MM.1S (cell line): ENCODE data around the gene ERC2.
"Not testable (repeated sequence)": the region's sequence is repeated elsewhere in the genome, so short reads cannot be mapped to it uniquely, and the experiment has no call there.

Experiments
- DNase-seq: peaks from one replicate; pipeline ENCODE4 v3.0.0-alpha.2; 2015
- H2AFZ ChIP-seq: fragments of 300-600 bp; sonication (generic); 2 replicates; pipeline ENCODE4 v1.6.0; 2016; ENCODE audit warnings: antibody characterized with exemption, low read length
- H3F3A ChIP-seq: fragments of 300-600 bp; sonication (generic); 2 replicates; pipeline ENCODE4 v1.6.1; 2016; ENCODE audit warnings: mild to moderate bottlenecking, antibody characterized with exemption, low read length, moderate library complexity, mixed read lengths; ENCODE audit not compliant: insufficient read depth
- H3K27ac ChIP-seq: fragments of 300-600 bp; sonication (generic); 2 replicates; pipeline ENCODE4 v1.5.1; 2016; ENCODE audit warnings: mild to moderate bottlenecking, low read length
- H3K27me3 ChIP-seq: fragments of 300-600 bp; sonication (generic); replicated peaks from 2 replicates; pipeline ENCODE4 v1.6.0; 2016; ENCODE audit warnings: low read length; ENCODE audit not compliant: insufficient read depth
- H3K36me3 ChIP-seq: fragments of 300-600 bp; sonication (generic); replicated peaks from 2 replicates; pipeline ENCODE4 v1.6.1; 2016; ENCODE audit warnings: mild to moderate bottlenecking, low read length, mixed read lengths; ENCODE audit not compliant: insufficient read depth
- H3K4me1 ChIP-seq: fragments of 300-600 bp; sonication (generic); 2 replicates; pipeline ENCODE4 v1.6.1; 2016; ENCODE audit warnings: low read length, mixed read lengths
- H3K4me2 ChIP-seq: fragments of 300-600 bp; sonication (generic); 2 replicates; pipeline ENCODE4 v1.6.0; 2016; ENCODE audit warnings: low read depth, low read length
- H3K4me3 ChIP-seq: fragments of 300-600 bp; sonication (generic); 2 replicates; pipeline ENCODE4 v1.5.1; 2016; ENCODE audit warnings: low read length, mixed read lengths
- H3K79me2 ChIP-seq: fragments of 300-600 bp; sonication (generic); 2 replicates; pipeline ENCODE4 v1.6.1; 2016; ENCODE audit warnings: mixed run types, low read length, mixed read lengths
- H3K9ac ChIP-seq: fragments of 300-600 bp; sonication (generic); 2 replicates; pipeline ENCODE4 v1.6.1; 2016; ENCODE audit warnings: low read length, mixed read lengths
- H3K9me2 ChIP-seq: fragments of 300-600 bp; sonication (generic); replicated peaks from 2 replicates; pipeline ENCODE4 v1.6.1; 2016; ENCODE audit warnings: mild to moderate bottlenecking, low read length, mixed read lengths; ENCODE audit not compliant: insufficient read depth
- H3K9me3 ChIP-seq: fragments of 300-600 bp; sonication (generic); replicated peaks from 2 replicates; pipeline ENCODE4 v1.6.1; 2016; ENCODE audit warnings: mild to moderate bottlenecking, low read length, mixed read lengths; ENCODE audit not compliant: insufficient read depth
- H4K20me1 ChIP-seq: fragments of 300-600 bp; sonication (generic); 2 replicates; pipeline ENCODE4 v1.6.1; 2016; ENCODE audit warnings: mild to moderate bottlenecking, low read length, moderate library complexity, mixed read lengths; ENCODE audit not compliant: insufficient read depth
- CTCF ChIP-seq: fragments of 300-600 bp; sonication (generic); IDR thresholded peaks from 2 replicates; pipeline ENCODE4 v1.5.1; 2016; ENCODE audit warnings: antibody characterized with exemption, low read length, mixed read lengths
- EZH2 ChIP-seq: fragments of 300-600 bp; sonication (generic); optimal IDR thresholded peaks from 2 replicates; pipeline ENCODE3; 2017; ENCODE audit warnings: low read depth, mild to moderate bottlenecking, antibody characterized with exemption, low read length, mixed read lengths
- EZH2phosphoT487 ChIP-seq: fragments of 300-600 bp; sonication (generic); IDR thresholded peaks from 2 replicates; pipeline ENCODE4 v1.6.1; 2018; ENCODE audit warnings: antibody characterized with exemption, low read length

The ERC2 gene

GRCh38 chr3:55854494-55854893 is 613.8 kb downstream of the ERC2 start:
- H3K4me3 ChIP-seq, result no peak overlapping the region
- no peaks in the 10 kb centered on the region for H3K27me3 ChIP-seq
- no peaks in the 10 kb centered on the region for H3K9me3 ChIP-seq
- H3K9me2 ChIP-seq, result no peaks in the 10 kb centered on the region
- H4K20me1 ChIP-seq, result no peaks in the 10 kb centered on the region
- TF ChIP-seq EZH2phosphoT487 (no peak), EZH2 (no peak), CTCF (no peak)
- H3K79me2 ChIP-seq, result no peaks in the 10 kb centered on the region
- DNase-seq, result no peak
- no peaks in the 10 kb centered on the region for H3F3A ChIP-seq
- H3K9ac ChIP-seq, result no peak overlapping the region
- H3K27ac ChIP-seq, result no peak overlapping the region
- H3K4me1 ChIP-seq, result no peaks in the 10 kb centered on the region
- no peak overlapping the region for H2AFZ ChIP-seq
- H3K36me3 ChIP-seq, result no peaks in the 10 kb centered on the region
- no peak overlapping the region for H3K4me2 ChIP-seq

GRCh38 chr3:55852326-55852725 is 615.9 kb downstream of the ERC2 start:
- no peak for DNase-seq
- Histone ChIP-seq H3K4me3 (no peak overlapping the region), H3K27ac (no peak overlapping the region), H3K4me2 (no peak overlapping the region), H3F3A (no peaks in the 10 kb centered on the region), H3K27me3 (no peaks in the 10 kb centered on the region), H3K36me3 (no peaks in the 10 kb centered on the region), H3K4me1 (no peaks in the 10 kb centered on the region), H2AFZ (no peak overlapping the region), H4K20me1 (no peaks in the 10 kb centered on the region), H3K79me2 (no peaks in the 10 kb centered on the region), H3K9me3 (no peaks in the 10 kb centered on the region), H3K9me2 (no peaks in the 10 kb centered on the region), H3K9ac (no peak overlapping the region)
- no peak for TF ChIP-seq CTCF
- no peak for TF ChIP-seq EZH2phosphoT487
- no peak for TF ChIP-seq EZH2

- no peak for DNase-seq
- Histone ChIP-seq H3K27me3 (no peaks in the 10 kb centered on the region), H4K20me1 (no peaks in the 10 kb centered on the region), H3K4me1 (no peaks in the 10 kb centered on the region), H3K27ac (no peak overlapping the region), H3K4me3 (no peak overlapping the region), H3F3A (no peaks in the 10 kb centered on the region), H3K9ac (no peak overlapping the region), H3K4me2 (no peak overlapping the region), H3K36me3 (no peaks in the 10 kb centered on the region), H3K9me3 (no peaks in the 10 kb centered on the region), H3K79me2 (no peaks in the 10 kb centered on the region), H3K9me2 (no peaks in the 10 kb centered on the region), H2AFZ (no peak overlapping the region)
- no peak for TF ChIP-seq EZH2
- no peak for TF ChIP-seq CTCF
- no peak for TF ChIP-seq EZH2phosphoT487
Observed at GRCh38 chr3:55842204-55842603, 626.1 kb downstream of the ERC2 start.

DNA sequence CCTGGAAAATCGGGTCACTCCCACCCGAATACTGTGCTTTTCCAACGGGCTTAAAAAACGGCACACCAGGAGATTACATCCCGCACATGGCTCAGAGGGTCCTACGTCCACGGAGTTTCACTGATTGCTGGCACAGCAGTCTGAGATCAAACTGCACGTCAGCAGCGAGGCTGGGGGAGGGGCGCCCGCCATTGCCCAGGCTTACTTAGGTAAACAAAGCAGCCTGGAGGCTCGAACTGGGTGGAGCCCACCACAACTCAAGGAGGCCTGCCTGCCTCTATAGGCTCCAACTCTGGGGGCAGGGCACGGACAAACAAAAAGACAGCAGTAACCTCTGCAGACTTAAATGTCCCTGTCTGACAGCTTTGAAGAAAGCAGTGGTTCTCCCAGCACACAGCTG is 636.4 kb downstream of the ERC2 start:
- H4K20me1 ChIP-seq, H3K4me3 ChIP-seq, DNase-seq, H3K36me3 ChIP-seq, H3K27me3 ChIP-seq, H3K4me2 ChIP-seq, H3K27ac ChIP-seq, H2AFZ ChIP-seq, H3K9me2 ChIP-seq, H3K4me1 ChIP-seq, H3K79me2 ChIP-seq, H3K9ac ChIP-seq, H3K9me3 ChIP-seq, H3F3A ChIP-seq: not testable (repeated sequence)
